Ishikawa (cell line): Measurements from ENCODE around the gene NUP153.

Experiments
- CEBPB ChIP-seq: IDR thresholded peaks from 2 replicates; pipeline ENCODE4 v1.6.1; 2012
- CREB1 ChIP-seq: IDR thresholded peaks from 2 replicates; pipeline ENCODE4 v1.6.1; 2012; ENCODE audit warnings: low read depth
- EGR1 ChIP-seq: IDR thresholded peaks from 2 replicates; pipeline ENCODE4 v1.6.1; 2012
- EP300 ChIP-seq: IDR thresholded peaks from 2 replicates; pipeline ENCODE4 v1.6.1; 2012; ENCODE audit warnings: borderline replicate concordance
- FOXM1 ChIP-seq: IDR thresholded peaks from 2 replicates; pipeline ENCODE4 v1.6.1; 2012; ENCODE audit warnings: low read depth, borderline replicate concordance
- NFIC ChIP-seq: IDR thresholded peaks from 2 replicates; pipeline ENCODE4 v1.6.1; 2012
- RAD21 ChIP-seq: IDR thresholded peaks from 2 replicates; pipeline ENCODE4 v1.6.1; 2012; ENCODE audit warnings: low read depth
- TAF1 ChIP-seq: IDR thresholded peaks from 2 replicates; pipeline ENCODE4 v1.6.1; 2012; ENCODE audit warnings: low read depth, mild to moderate bottlenecking
- TCF12 ChIP-seq: IDR thresholded peaks from 2 replicates; pipeline ENCODE4 v1.6.1; 2012; ENCODE audit warnings: low read depth
- TEAD4 ChIP-seq: IDR thresholded peaks from 2 replicates; pipeline ENCODE4 v1.6.1; 2012
- YY1 ChIP-seq: IDR thresholded peaks from 2 replicates; pipeline ENCODE4 v1.6.1; 2012; ENCODE audit warnings: low read depth
- ZBTB7A ChIP-seq: IDR thresholded peaks from 2 replicates; pipeline ENCODE4 v1.6.1; 2012; ENCODE audit warnings: low read depth
- TF ChIP-seq, protein P1 (sequence below): IDR thresholded peaks from 2 replicates; pipeline ENCODE4 v1.6.1; 2012; ENCODE audit warnings: low read depth, mild to moderate bottlenecking
- TF ChIP-seq, protein P2 (sequence below): IDR thresholded peaks from 2 replicates; pipeline ENCODE4 v1.6.1; 2012
- TF ChIP-seq, protein P3 (sequence below): IDR thresholded peaks from 2 replicates; pipeline ENCODE4 v1.6.1; 2012

Gene NUP153

DNA sequence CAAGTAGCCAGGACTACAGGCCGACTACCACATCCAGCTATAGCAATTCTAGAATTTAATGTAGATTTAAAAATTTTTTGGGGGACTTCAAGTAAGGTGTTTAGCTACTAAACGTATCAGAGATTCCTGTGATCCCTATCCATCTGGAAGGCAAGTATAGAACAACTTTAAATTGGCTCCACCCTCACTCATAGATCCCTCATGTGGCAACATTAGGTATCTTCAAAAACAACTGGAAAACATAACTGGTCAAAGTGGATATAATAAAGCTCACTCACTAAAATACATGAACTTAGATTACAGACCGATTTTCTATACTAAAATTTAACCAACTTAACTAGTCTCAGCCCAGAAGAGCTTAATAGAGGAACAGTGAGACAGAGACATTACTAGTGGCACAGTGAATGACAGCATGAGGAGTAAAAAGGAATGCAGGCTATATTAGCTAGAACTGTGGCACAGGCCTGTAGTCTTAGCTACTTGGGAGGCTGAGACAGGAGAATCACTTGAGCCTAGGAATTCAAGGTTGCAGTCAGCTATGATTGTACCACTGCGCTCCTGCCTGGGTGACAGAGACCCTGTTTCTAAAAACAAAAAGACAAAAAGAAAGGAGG lies 14.7 kb downstream of the NUP153 start:
- TF ChIP-seq, protein P1, sequence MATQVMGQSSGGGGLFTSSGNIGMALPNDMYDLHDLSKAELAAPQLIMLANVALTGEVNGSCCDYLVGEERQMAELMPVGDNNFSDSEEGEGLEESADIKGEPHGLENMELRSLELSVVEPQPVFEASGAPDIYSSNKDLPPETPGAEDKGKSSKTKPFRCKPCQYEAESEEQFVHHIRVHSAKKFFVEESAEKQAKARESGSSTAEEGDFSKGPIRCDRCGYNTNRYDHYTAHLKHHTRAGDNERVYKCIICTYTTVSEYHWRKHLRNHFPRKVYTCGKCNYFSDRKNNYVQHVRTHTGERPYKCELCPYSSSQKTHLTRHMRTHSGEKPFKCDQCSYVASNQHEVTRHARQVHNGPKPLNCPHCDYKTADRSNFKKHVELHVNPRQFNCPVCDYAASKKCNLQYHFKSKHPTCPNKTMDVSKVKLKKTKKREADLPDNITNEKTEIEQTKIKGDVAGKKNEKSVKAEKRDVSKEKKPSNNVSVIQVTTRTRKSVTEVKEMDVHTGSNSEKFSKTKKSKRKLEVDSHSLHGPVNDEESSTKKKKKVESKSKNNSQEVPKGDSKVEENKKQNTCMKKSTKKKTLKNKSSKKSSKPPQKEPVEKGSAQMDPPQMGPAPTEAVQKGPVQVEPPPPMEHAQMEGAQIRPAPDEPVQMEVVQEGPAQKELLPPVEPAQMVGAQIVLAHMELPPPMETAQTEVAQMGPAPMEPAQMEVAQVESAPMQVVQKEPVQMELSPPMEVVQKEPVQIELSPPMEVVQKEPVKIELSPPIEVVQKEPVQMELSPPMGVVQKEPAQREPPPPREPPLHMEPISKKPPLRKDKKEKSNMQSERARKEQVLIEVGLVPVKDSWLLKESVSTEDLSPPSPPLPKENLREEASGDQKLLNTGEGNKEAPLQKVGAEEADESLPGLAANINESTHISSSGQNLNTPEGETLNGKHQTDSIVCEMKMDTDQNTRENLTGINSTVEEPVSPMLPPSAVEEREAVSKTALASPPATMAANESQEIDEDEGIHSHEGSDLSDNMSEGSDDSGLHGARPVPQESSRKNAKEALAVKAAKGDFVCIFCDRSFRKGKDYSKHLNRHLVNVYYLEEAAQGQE = no peak
- TF ChIP-seq TAF1 = no peak
- no peak for TF ChIP-seq EP300
- no peak for TF ChIP-seq CEBPB
- no peak for TF ChIP-seq CREB1
- TF ChIP-seq TCF12 = no peak
- no peak for TF ChIP-seq TEAD4
- TF ChIP-seq, protein P2, sequence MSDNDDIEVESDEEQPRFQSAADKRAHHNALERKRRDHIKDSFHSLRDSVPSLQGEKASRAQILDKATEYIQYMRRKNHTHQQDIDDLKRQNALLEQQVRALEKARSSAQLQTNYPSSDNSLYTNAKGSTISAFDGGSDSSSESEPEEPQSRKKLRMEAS = no peak
- no peak for TF ChIP-seq RAD21
- no peak for TF ChIP-seq YY1
- TF ChIP-seq ZBTB7A = no peak
- no peak for TF ChIP-seq NFIC
- no peak for TF ChIP-seq FOXM1
- TF ChIP-seq, protein P3, sequence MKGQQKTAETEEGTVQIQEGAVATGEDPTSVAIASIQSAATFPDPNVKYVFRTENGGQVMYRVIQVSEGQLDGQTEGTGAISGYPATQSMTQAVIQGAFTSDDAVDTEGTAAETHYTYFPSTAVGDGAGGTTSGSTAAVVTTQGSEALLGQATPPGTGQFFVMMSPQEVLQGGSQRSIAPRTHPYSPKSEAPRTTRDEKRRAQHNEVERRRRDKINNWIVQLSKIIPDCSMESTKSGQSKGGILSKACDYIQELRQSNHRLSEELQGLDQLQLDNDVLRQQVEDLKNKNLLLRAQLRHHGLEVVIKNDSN = no peak

GRCh38 chr6:17688481-17688880 lies 18.2 kb downstream of the NUP153 start:
- TF ChIP-seq CEBPB (no peak), EP300 (no peak), FOXM1 (no peak), TCF12 (no peak), NFIC (no peak), RAD21 (no peak), CREB1 (no peak), ZBTB7A (no peak), TEAD4 (no peak)
- TF ChIP-seq, protein P3 = no peak
- TF ChIP-seq, protein P1 = no peak
- TF ChIP-seq, protein P2 = no peak

GRCh38 chr6:17687136-17687535 lies 19.6 kb downstream of the NUP153 start:
- TF ChIP-seq, protein P1 = no peak
- TF ChIP-seq FOXM1 = no peak
- TF ChIP-seq EGR1 = no peak
- TF ChIP-seq, protein P3 = no peak
- TF ChIP-seq TEAD4 = no peak
- TF ChIP-seq TAF1 = no peak
- TF ChIP-seq, protein P2 = no peak
- TF ChIP-seq RAD21 = no peak
- TF ChIP-seq ZBTB7A = no peak
- TF ChIP-seq NFIC = no peak

DNA sequence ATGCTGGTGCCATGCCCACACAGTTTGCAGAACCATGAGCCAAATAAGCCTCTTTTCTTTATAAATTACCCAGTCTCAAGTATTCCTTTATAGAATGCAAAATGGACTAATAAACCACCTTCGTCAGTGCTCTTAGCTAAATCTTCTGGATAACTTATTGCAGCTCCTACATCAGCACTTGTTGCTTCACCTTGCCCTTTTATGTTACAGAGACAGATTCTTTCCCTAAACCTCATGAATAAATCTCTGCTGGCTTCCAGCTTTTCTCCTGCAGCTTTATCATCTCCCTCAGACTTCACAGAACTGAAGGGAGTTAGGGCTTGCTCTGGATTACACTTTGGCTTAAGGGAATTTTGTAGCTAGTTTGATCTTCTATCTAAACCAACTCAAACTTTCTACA lies 22.6 kb downstream of the NUP153 start:
- TF ChIP-seq, protein P2 = no peak
- no peak for TF ChIP-seq EP300
- no peak for TF ChIP-seq TAF1
- TF ChIP-seq, protein P1 = no peak
- TF ChIP-seq ZBTB7A = no peak
- TF ChIP-seq NFIC = no peak
- TF ChIP-seq YY1 = no peak
- no peak for TF ChIP-seq TEAD4
- no peak for TF ChIP-seq FOXM1
- TF ChIP-seq CEBPB = no peak
- TF ChIP-seq CREB1 = no peak
- no peak for TF ChIP-seq EGR1
